ENCODE data around the gene SLC26A9. TPM values are rescaled to one million over a fixed set of nuclear protein-coding genes. Genes with fewer than 3 reads are reported as not detected.

The SLC26A9 gene
- polyA plus RNA-seq, 1 of the 3 experiments (the other 2 are of a cell fraction): not detected

DNA sequence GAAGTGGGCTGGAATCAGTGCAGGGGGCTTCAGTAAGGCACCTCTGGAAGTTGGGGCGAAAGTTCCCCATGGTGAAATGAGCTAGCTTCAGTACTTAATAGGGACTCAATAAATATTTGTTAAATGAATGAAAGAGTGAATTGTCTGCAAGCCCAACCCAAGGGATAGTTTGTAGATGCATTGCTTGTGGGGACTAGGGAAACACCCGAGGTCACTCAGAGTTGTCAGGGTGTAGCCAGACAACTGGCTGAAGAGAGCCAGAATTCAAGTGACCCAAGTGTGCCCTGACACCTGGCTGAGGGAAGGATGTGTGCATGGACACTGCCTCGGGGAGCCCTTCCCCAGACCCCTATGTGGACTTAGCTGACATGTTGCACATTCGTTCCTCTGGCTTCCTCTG lies 1.3 kb upstream of the SLC26A9 start (continued):
- TF ChIP-seq, protein P1, sequence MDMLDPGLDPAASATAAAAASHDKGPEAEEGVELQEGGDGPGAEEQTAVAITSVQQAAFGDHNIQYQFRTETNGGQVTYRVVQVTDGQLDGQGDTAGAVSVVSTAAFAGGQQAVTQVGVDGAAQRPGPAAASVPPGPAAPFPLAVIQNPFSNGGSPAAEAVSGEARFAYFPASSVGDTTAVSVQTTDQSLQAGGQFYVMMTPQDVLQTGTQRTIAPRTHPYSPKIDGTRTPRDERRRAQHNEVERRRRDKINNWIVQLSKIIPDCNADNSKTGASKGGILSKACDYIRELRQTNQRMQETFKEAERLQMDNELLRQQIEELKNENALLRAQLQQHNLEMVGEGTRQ (IDR thresholded peaks at IDR 0.05; ENCODE audit: borderline replicate concordance, low read depth, low read length): no peak
- TF ChIP-seq RAD21 (IDR thresholded peaks at IDR 0.05; ENCODE audit: low read length) (no peak), ELF1 (IDR thresholded peaks at IDR 0.05) (no peak), RXRA (IDR thresholded peaks at IDR 0.05; ENCODE audit: borderline replicate concordance, low read depth) (no peak), MEF2A (IDR thresholded peaks at IDR 0.05; ENCODE audit: borderline replicate concordance, low read depth) (no peak), EZH2phosphoT487 (IDR thresholded peaks at IDR 0.05; ENCODE audit: borderline replicate concordance, low read depth) (no peak), RFX5 (IDR thresholded peaks at IDR 0.05; ENCODE audit: low read length) (no peak)

DNA sequence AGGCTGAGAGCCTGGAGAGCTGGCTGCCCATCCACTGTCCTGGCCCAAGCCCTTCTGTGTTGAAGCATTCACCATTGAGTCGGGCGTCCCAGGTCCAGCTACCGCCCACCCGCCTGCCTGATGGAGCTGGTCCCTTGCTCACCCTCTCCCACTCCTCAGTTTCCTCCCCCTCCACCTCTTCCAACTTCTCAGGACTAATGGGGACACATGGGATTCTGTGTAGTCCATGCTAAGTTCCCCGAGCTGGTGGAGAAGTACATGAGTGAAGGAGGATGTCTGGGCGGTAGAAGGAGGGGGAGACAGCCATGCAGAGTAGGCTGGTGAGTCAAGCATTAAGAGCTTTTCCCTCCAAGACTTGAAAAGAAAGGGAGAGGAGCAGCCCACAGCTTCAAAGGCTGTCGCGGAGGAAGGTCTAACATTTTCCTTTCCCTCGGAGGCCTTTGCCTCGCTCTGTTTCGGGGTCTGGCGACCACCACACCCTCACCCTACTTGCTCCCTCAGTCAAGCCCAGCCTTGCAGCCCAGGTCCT lies 561 bp downstream of the SLC26A9 start:
- H3K9me3 ChIP-seq: no peaks in the 10 kb centered on the region
- H3K9me2 ChIP-seq: no peaks in the 10 kb centered on the region
- ChIA-PET CTCF (interaction anchor here (0.7 to 22.3 kb wide), 6 partner anchors 20 to 602 kb away, joined by 3 to 197 read pairs (median 5); no protein-coding TSS in a partner anchor), POLR2A (no interaction called here)
- H3K9ac ChIP-seq: no peak overlapping the region
- no peaks in the 10 kb centered on the region for H3K79me2 ChIP-seq (ENCODE audit: insufficient read depth)
- no peaks in the 10 kb centered on the region for H3K36me3 ChIP-seq (replicated peaks in 1 of 2; ENCODE audit: control insufficient read depth in 1 of 2, insufficient read depth in 2 of 2, low read length in 1 of 2)
- 68% methylated on average over 12 of the region's 12 CpGs for WGBS (ENCODE audit: low lambda C conversion rate)
- DNase-seq: no peak
- H3K4me2 ChIP-seq: no peak overlapping the region
- H2AFZ ChIP-seq (ENCODE audit: low read depth): no peak overlapping the region
- H3K4me3 ChIP-seq (ENCODE audit: low read depth in 2 of 2, low read length in 1 of 2): no peak overlapping the region
- H3K27me3 ChIP-seq (ENCODE audit: insufficient read depth): peaks cover 19% of the 10 kb centered on the region; the same call in 1 of the 2 replicates
- no peaks in the 10 kb centered on the region for H3F3A ChIP-seq (replicated peaks; ENCODE audit: insufficient read depth)
- H3K27ac ChIP-seq (ENCODE audit: low read depth in 2 of 2, low read length in 1 of 2): no peak overlapping the region
- H3K4me1 ChIP-seq (ENCODE audit: control insufficient read depth in 1 of 2, insufficient read depth in 2 of 2, low read depth in 1 of 2, low read length in 1 of 2): no peaks in the 10 kb centered on the region; a peak in 1 of 4 replicates
- no peaks in the 10 kb centered on the region for H4K20me1 ChIP-seq (ENCODE audit: insufficient read depth)
- TF ChIP-seq, protein P1 (IDR thresholded peaks at IDR 0.05; ENCODE audit: borderline replicate concordance, low read depth, low read length): no peak
- no peak for TF ChIP-seq FOSL2 (IDR thresholded peaks at IDR 0.05; ENCODE audit: borderline replicate concordance, low read depth)
- TF ChIP-seq, protein P2, sequence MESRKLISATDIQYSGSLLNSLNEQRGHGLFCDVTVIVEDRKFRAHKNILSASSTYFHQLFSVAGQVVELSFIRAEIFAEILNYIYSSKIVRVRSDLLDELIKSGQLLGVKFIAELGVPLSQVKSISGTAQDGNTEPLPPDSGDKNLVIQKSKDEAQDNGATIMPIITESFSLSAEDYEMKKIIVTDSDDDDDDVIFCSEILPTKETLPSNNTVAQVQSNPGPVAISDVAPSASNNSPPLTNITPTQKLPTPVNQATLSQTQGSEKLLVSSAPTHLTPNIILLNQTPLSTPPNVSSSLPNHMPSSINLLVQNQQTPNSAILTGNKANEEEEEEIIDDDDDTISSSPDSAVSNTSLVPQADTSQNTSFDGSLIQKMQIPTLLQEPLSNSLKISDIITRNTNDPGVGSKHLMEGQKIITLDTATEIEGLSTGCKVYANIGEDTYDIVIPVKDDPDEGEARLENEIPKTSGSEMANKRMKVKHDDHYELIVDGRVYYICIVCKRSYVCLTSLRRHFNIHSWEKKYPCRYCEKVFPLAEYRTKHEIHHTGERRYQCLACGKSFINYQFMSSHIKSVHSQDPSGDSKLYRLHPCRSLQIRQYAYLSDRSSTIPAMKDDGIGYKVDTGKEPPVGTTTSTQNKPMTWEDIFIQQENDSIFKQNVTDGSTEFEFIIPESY (IDR thresholded peaks at IDR 0.05; ENCODE audit: borderline replicate concordance, low read depth): no peak
- TF ChIP-seq ELF1 (IDR thresholded peaks at IDR 0.05): no peak
- no peak for TF ChIP-seq CHD2 (IDR thresholded peaks at IDR 0.05; ENCODE audit: low read length, partially characterized antibody)
- TF ChIP-seq, protein P3, sequence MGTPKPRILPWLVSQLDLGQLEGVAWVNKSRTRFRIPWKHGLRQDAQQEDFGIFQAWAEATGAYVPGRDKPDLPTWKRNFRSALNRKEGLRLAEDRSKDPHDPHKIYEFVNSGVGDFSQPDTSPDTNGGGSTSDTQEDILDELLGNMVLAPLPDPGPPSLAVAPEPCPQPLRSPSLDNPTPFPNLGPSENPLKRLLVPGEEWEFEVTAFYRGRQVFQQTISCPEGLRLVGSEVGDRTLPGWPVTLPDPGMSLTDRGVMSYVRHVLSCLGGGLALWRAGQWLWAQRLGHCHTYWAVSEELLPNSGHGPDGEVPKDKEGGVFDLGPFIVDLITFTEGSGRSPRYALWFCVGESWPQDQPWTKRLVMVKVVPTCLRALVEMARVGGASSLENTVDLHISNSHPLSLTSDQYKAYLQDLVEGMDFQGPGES (IDR thresholded peaks at IDR 0.05; ENCODE audit: low read depth, low read length): no peak
- no peak for TF ChIP-seq RFX5 (IDR thresholded peaks at IDR 0.05; ENCODE audit: low read length)
- TF ChIP-seq, protein P4, sequence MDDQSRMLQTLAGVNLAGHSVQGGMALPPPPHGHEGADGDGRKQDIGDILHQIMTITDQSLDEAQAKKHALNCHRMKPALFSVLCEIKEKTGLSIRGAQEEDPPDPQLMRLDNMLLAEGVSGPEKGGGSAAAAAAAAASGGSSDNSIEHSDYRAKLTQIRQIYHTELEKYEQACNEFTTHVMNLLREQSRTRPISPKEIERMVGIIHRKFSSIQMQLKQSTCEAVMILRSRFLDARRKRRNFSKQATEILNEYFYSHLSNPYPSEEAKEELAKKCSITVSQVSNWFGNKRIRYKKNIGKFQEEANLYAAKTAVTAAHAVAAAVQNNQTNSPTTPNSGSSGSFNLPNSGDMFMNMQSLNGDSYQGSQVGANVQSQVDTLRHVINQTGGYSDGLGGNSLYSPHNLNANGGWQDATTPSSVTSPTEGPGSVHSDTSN (IDR thresholded peaks at IDR 0.05): no peak
- TF ChIP-seq TEAD4 (IDR thresholded peaks at IDR 0.05; ENCODE audit: borderline replicate concordance, insufficient read depth): no peak
- no peak for TF ChIP-seq RXRA (IDR thresholded peaks at IDR 0.05; ENCODE audit: borderline replicate concordance, low read depth)
- no peak for TF ChIP-seq GATA2 (CRISPR knock-in tag; IDR thresholded peaks at IDR 0.05)
- TF ChIP-seq RAD21 (IDR thresholded peaks at IDR 0.05; ENCODE audit: low read length): no peak
- TF ChIP-seq, protein P5, sequence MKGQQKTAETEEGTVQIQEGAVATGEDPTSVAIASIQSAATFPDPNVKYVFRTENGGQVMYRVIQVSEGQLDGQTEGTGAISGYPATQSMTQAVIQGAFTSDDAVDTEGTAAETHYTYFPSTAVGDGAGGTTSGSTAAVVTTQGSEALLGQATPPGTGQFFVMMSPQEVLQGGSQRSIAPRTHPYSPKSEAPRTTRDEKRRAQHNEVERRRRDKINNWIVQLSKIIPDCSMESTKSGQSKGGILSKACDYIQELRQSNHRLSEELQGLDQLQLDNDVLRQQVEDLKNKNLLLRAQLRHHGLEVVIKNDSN (IDR thresholded peaks at IDR 0.05; ENCODE audit: borderline replicate concordance, low read depth): no peak
- TF ChIP-seq FOXJ3 (CRISPR knock-in tag; IDR thresholded peaks at IDR 0.05): no peak
- TF ChIP-seq, protein P6, sequence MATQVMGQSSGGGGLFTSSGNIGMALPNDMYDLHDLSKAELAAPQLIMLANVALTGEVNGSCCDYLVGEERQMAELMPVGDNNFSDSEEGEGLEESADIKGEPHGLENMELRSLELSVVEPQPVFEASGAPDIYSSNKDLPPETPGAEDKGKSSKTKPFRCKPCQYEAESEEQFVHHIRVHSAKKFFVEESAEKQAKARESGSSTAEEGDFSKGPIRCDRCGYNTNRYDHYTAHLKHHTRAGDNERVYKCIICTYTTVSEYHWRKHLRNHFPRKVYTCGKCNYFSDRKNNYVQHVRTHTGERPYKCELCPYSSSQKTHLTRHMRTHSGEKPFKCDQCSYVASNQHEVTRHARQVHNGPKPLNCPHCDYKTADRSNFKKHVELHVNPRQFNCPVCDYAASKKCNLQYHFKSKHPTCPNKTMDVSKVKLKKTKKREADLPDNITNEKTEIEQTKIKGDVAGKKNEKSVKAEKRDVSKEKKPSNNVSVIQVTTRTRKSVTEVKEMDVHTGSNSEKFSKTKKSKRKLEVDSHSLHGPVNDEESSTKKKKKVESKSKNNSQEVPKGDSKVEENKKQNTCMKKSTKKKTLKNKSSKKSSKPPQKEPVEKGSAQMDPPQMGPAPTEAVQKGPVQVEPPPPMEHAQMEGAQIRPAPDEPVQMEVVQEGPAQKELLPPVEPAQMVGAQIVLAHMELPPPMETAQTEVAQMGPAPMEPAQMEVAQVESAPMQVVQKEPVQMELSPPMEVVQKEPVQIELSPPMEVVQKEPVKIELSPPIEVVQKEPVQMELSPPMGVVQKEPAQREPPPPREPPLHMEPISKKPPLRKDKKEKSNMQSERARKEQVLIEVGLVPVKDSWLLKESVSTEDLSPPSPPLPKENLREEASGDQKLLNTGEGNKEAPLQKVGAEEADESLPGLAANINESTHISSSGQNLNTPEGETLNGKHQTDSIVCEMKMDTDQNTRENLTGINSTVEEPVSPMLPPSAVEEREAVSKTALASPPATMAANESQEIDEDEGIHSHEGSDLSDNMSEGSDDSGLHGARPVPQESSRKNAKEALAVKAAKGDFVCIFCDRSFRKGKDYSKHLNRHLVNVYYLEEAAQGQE (IDR thresholded peaks at IDR 0.05; ENCODE audit: low read depth, low read length): no peak
- TF ChIP-seq NRF1 (IDR thresholded peaks at IDR 0.05; ENCODE audit: low read depth, low read length): no peak
